Activated CD4-positive, alpha-beta memory T cell treated with anti-CD3 and anti-CD28 coated beads for 36 hours (primary cell): Measurements from ENCODE around the gene PPA1. TPM values are rescaled to one million over a fixed set of nuclear protein-coding genes. Genes with fewer than 3 reads are reported as not detected.
"Not testable (repeated sequence)": the region's sequence is repeated elsewhere in the genome, so short reads cannot be mapped to it uniquely, and the experiment has no call there.

Experiments used
- CTCF ChIA-PET: fragments of 350-600 bp; sonication (Branson Sonifier 250); formaldehyde crosslinking; loops from one replicate; lab custom pipeline; 2021; ENCODE audit warnings: antibody characterized with exemption, inconsistent platforms; lab: Charles Lee
- POLR2A ChIA-PET: fragments of 350-600 bp; sonication (Branson Sonifier 250); formaldehyde crosslinking; loops from one replicate; lab custom pipeline; 2021; ENCODE audit warnings: antibody characterized with exemption; lab: Charles Lee
- DNase-seq: peaks from one replicate; pipeline ENCODE4 v3.0.0-alpha.2; 2020
- H3K27ac Mint-ChIP-seq: one replicate; pipeline ENCODE4 v1.8.0; 2021; ENCODE audit warnings: mixed read lengths
- H3K27me3 Mint-ChIP-seq: one replicate; pipeline ENCODE4 v1.8.0; 2021; ENCODE audit warnings: mixed read lengths
- H3K36me3 Mint-ChIP-seq: one replicate; pipeline ENCODE4 v1.8.0; 2021; ENCODE audit warnings: mixed read lengths
- H3K4me1 Mint-ChIP-seq: one replicate; pipeline ENCODE4 v1.8.0; 2021; ENCODE audit warnings: low read depth, mixed read lengths
- H3K4me3 Mint-ChIP-seq: one replicate; pipeline ENCODE4 v1.8.0; 2021; ENCODE audit warnings: mild to moderate bottlenecking, mixed read lengths
- H3K9me3 Mint-ChIP-seq: one replicate; pipeline ENCODE4 v1.8.0; 2021; ENCODE audit warnings: mixed read lengths
- intact Hi-C: fragments of 100-400 bp; cut with micrococcal nuclease; formaldehyde crosslinking; loops from one replicate; pipeline ENCODE4 v1.15.1; 2023
- total RNA-seq, 2 experiments: library from RNA; stranded (reverse); gene quantifications; one replicate each; pipeline ENCODE4 v1.2.3, GENCODE V29; 2021

Gene PPA1
- total RNA-seq, 2 experiments from 2014 or later = 359 to 368 TPM

GRCh38 chr10:70232155-70232858, 922 bp downstream of the PPA1 start:
- Mint-ChIP-seq H3K9me3 (no peaks in the 10 kb centered on the region), H3K27ac (peak overlapping the region; percentile 97), H3K27me3 (no peaks in the 10 kb centered on the region), H3K4me3 (peak overlapping the region; percentile 85), H3K4me1 (peaks cover 35% of the 10 kb centered on the region), H3K36me3 (peaks cover 20% of the 10 kb centered on the region)
- intact Hi-C loops = loop anchor here (2.0 to 5.0 kb wide), 2 partner anchors 150 to 346 kb away; partner anchors contain the start of gene LRRC20
- ChIA-PET CTCF (interaction anchor here (0.7 to 3.5 kb wide), 14 partner anchors 9 to 147 kb away, joined by 3 to 54 read pairs (median 6); partner anchors contain the start of gene TYSND1), POLR2A (interaction anchor here (0.8 to 2.8 kb wide), 15 partner anchors 9 to 424 kb away, joined by 3 to 29 read pairs (median 4); partner anchors contain the start of genes EIF4EBP2, SAR1A and TYSND1)
- peak; percentile 72 for DNase-seq

GRCh38 chr10:70228491-70228890, 4.7 kb downstream of the PPA1 start:
- no peaks in the 10 kb centered on the region for H3K9me3 Mint-ChIP-seq
- intact Hi-C loops = no loop called here
- no peaks in the 10 kb centered on the region for H3K27me3 Mint-ChIP-seq
- DNase-seq = no peak
- no peak overlapping the region for H3K4me3 Mint-ChIP-seq
- H3K4me1 Mint-ChIP-seq = peaks cover 52% of the 10 kb centered on the region
- ChIA-PET POLR2A (interaction anchor here (0.6 kb wide), 1 partner anchor 232 kb away, joined by 3 read pairs; no protein-coding TSS in a partner anchor), CTCF (no interaction called here)
- no peak overlapping the region for H3K27ac Mint-ChIP-seq
- H3K36me3 Mint-ChIP-seq = peaks cover 30% of the 10 kb centered on the region

- Mint-ChIP-seq H3K4me1 (peaks cover 54% of the 10 kb centered on the region), H3K36me3 (peaks cover 31% of the 10 kb centered on the region), H3K4me3 (no peak overlapping the region), H3K9me3 (no peaks in the 10 kb centered on the region), H3K27me3 (no peaks in the 10 kb centered on the region), H3K27ac (no peak overlapping the region)
- CTCF ChIA-PET = interaction anchor here (0.5 to 11.7 kb wide), 2 partner anchors 136 to 176 kb away, joined by 3 to 383 read pairs; partner anchors contain the start of gene EIF4EBP2
- peak; percentile 20 for DNase-seq
- intact Hi-C loops = no loop called here
- POLR2A ChIA-PET = interaction anchor here (0.6 kb wide), 1 partner anchor 233 kb away, joined by 3 read pairs; no protein-coding TSS in a partner anchor
These were observed 5.5 kb downstream of the PPA1 start for GRCh38 chr10:70227548-70228320.

- POLR2A ChIA-PET = interaction anchor here (3.3 kb wide), 1 partner anchor 9 kb away, joined by 20 read pairs; the partner anchor contains the start of gene PPA1
- CTCF ChIA-PET = interaction anchor here (1.0 to 11.7 kb wide), 8 partner anchors 10 to 156 kb away, joined by 3 to 383 read pairs (median 9); partner anchors contain the start of genes PPA1 and TYSND1
- Mint-ChIP-seq H3K36me3 (peaks cover 26% of the 10 kb centered on the region), H3K27me3 (no peaks in the 10 kb centered on the region), H3K27ac (peak overlapping the region; percentile 18), H3K4me3 (no peak overlapping the region), H3K4me1 (peaks cover 49% of the 10 kb centered on the region), H3K9me3 (no peaks in the 10 kb centered on the region)
- intact Hi-C loops = no loop called here
- no peak for DNase-seq
These were observed 9.5 kb downstream of the PPA1 start for GRCh38 chr10:70223728-70224127.

GRCh38 chr10:70222811-70223447, 10.3 kb downstream of the PPA1 start:
- intact Hi-C loops, H3K4me3 Mint-ChIP-seq, DNase-seq, H3K27me3 Mint-ChIP-seq, H3K9me3 Mint-ChIP-seq: not testable (repeated sequence)
- ChIA-PET CTCF (interaction anchor here (0.5 to 11.7 kb wide), 12 partner anchors 10 to 536 kb away, joined by 3 to 383 read pairs (median 6); partner anchors contain the start of genes PPA1, SAR1A and TYSND1), POLR2A (interaction anchor here (0.6 to 3.3 kb wide), 2 partner anchors 10 to 141 kb away, joined by 3 to 20 read pairs; partner anchors contain the start of gene PPA1)
- Mint-ChIP-seq H3K27ac (peak overlapping the region; percentile 49), H3K36me3 (peaks cover 28% of the 10 kb centered on the region), H3K4me1 (peaks cover 46% of the 10 kb centered on the region)

- no peak for DNase-seq
- H3K4me1 Mint-ChIP-seq = peaks cover 44% of the 10 kb centered on the region
- no peak overlapping the region for H3K4me3 Mint-ChIP-seq
- POLR2A ChIA-PET = interaction anchor here (0.6 to 3.3 kb wide), 2 partner anchors 10 to 142 kb away, joined by 3 to 20 read pairs; partner anchors contain the start of gene PPA1
- CTCF ChIA-PET = interaction anchor here (0.9 to 11.7 kb wide), 24 partner anchors 8 to 316 kb away, joined by 3 to 383 read pairs (median 5); partner anchors contain the start of genes PPA1, SAR1A and TYSND1
- H3K27ac Mint-ChIP-seq = peak overlapping the region; percentile 8
- intact Hi-C loops = no loop called here
- H3K9me3 Mint-ChIP-seq = no peaks in the 10 kb centered on the region
- H3K27me3 Mint-ChIP-seq = no peaks in the 10 kb centered on the region
- H3K36me3 Mint-ChIP-seq = peaks cover 26% of the 10 kb centered on the region
These were observed 10.9 kb downstream of the PPA1 start for GRCh38 chr10:70222340-70222794.

- no peaks in the 10 kb centered on the region for H3K9me3 Mint-ChIP-seq
- intact Hi-C loops = loop anchor here (1.0 to 2.0 kb wide), 2 partner anchors 52 to 143 kb away; no protein-coding TSS in a partner anchor
- H3K4me3 Mint-ChIP-seq = no peak overlapping the region
- peaks cover 37% of the 10 kb centered on the region for H3K4me1 Mint-ChIP-seq
- peaks cover 26% of the 10 kb centered on the region for H3K36me3 Mint-ChIP-seq
- no peak for DNase-seq
- POLR2A ChIA-PET = interaction anchor here (0.9 to 3.3 kb wide), 2 partner anchors 12 to 52 kb away, joined by 4 to 20 read pairs; partner anchors contain the start of gene PPA1
- CTCF ChIA-PET = interaction anchor here (0.6 to 11.7 kb wide), 34 partner anchors 9 to 317 kb away, joined by 3 to 383 read pairs (median 5); partner anchors contain the start of genes EIF4EBP2, LRRC20, PPA1 and SAR1A
- H3K27ac Mint-ChIP-seq = no peak overlapping the region
- no peaks in the 10 kb centered on the region for H3K27me3 Mint-ChIP-seq
These were observed 12.2 kb downstream of the PPA1 start for GRCh38 chr10:70221030-70221429.

- CTCF ChIA-PET = no interaction called here
- H3K36me3 Mint-ChIP-seq = peaks cover 40% of the 10 kb centered on the region
- POLR2A ChIA-PET = no interaction called here
These were observed 20.4 kb downstream of the PPA1 start for GRCh38 chr10:70212879-70213278.

GRCh38 chr10:70212277-70212676, 21.0 kb downstream of the PPA1 start:
- H3K9me3 Mint-ChIP-seq = no peaks in the 10 kb centered on the region
- H3K4me3 Mint-ChIP-seq = no peak overlapping the region
- ChIA-PET CTCF (interaction anchor here (0.7 to 1.7 kb wide), 2 partner anchors 152 to 156 kb away, joined by 4 read pairs; no protein-coding TSS in a partner anchor), POLR2A (no interaction called here)
- peaks cover 39% of the 10 kb centered on the region for H3K36me3 Mint-ChIP-seq
- no peaks in the 10 kb centered on the region for H3K4me1 Mint-ChIP-seq
- no peak for DNase-seq
- no peak overlapping the region for H3K27ac Mint-ChIP-seq
- intact Hi-C loops = no loop called here
- H3K27me3 Mint-ChIP-seq = no peaks in the 10 kb centered on the region

More at GRCh38 chr10:70212879-70213278, 20.4 kb downstream of the PPA1 start:
- H3K4me3 Mint-ChIP-seq = no peak overlapping the region
- H3K4me1 Mint-ChIP-seq = no peaks in the 10 kb centered on the region
- no peaks in the 10 kb centered on the region for H3K27me3 Mint-ChIP-seq
- intact Hi-C loops = no loop called here
- H3K9me3 Mint-ChIP-seq = no peaks in the 10 kb centered on the region
- DNase-seq = no peak
- H3K27ac Mint-ChIP-seq = no peak overlapping the region

- Mint-ChIP-seq H3K9me3 (no peaks in the 10 kb centered on the region), H3K27me3 (no peaks in the 10 kb centered on the region), H3K4me3 (no peak overlapping the region), H3K27ac (no peak overlapping the region), H3K36me3 (peaks cover 38% of the 10 kb centered on the region), H3K4me1 (no peaks in the 10 kb centered on the region)
- CTCF ChIA-PET = interaction anchor here (1.0 to 1.7 kb wide), 2 partner anchors 15 to 158 kb away, joined by 4 to 5 read pairs; no protein-coding TSS in a partner anchor
- no peak for DNase-seq
- POLR2A ChIA-PET = no interaction called here
- intact Hi-C loops = loop anchor here (5.0 kb wide), 1 partner anchor 59 kb away; the partner anchor contains the start of gene TYSND1
These were observed 26.5 kb downstream of the PPA1 start for GRCh38 chr10:70206762-70207161.
